ENCODE measurements around the gene MGMT. TPM values are rescaled to one million over a fixed set of nuclear protein-coding genes. Genes with fewer than 3 reads are reported as not detected.
A peak's percentile ranks its signal among the peaks of the same experiment; 100 is the strongest.

MGMT gene
- total RNA-seq, 1 donor from 2014 or later = 13.9 TPM

- Mint-ChIP-seq H3K27me3 (ENCODE audit: low read depth) (no peaks in the 10 kb centered on the region), H3K27ac (ENCODE audit: unreplicated experiment) (no peak overlapping the region), H3K4me3 (ENCODE audit: unreplicated experiment) (no peak overlapping the region), H3K9me3 (ENCODE audit: low read depth) (peaks cover 4% of the 10 kb centered on the region), H3K36me3 (ENCODE audit: low read depth) (no peaks in the 10 kb centered on the region), H3K4me1 (ENCODE audit: low read depth) (no peaks in the 10 kb centered on the region)
- no peak for TF ChIP-seq CTCF (IDR thresholded peaks at IDR 0.05)
- DNase-seq (ENCODE audit: low spot score) = peak; percentile 77
Observed at GRCh38 chr10:129774736-129775401, 307.8 kb downstream of the MGMT start.

- peak; percentile 72 for DNase-seq (ENCODE audit: low spot score)
- H3K4me1 Mint-ChIP-seq (ENCODE audit: low read depth) = no peaks in the 10 kb centered on the region
Observed at GRCh38 chr10:129775681-129776080, 308.6 kb downstream of the MGMT start.

GRCh38 chr10:129777687-129778086 is 310.6 kb downstream of the MGMT start:
- H3K27ac Mint-ChIP-seq (ENCODE audit: unreplicated experiment) = no peak overlapping the region
- H3K36me3 Mint-ChIP-seq (ENCODE audit: low read depth) = no peaks in the 10 kb centered on the region
- peak; percentile 88 for DNase-seq (ENCODE audit: low spot score)
- H3K9me3 Mint-ChIP-seq (ENCODE audit: low read depth) = peaks cover 4% of the 10 kb centered on the region
- no peaks in the 10 kb centered on the region for H3K4me1 Mint-ChIP-seq (ENCODE audit: low read depth)
- H3K27me3 Mint-ChIP-seq (ENCODE audit: low read depth) = no peaks in the 10 kb centered on the region
- TF ChIP-seq CTCF (IDR thresholded peaks at IDR 0.05) = no peak
- no peak overlapping the region for H3K4me3 Mint-ChIP-seq (ENCODE audit: unreplicated experiment)

More at GRCh38 chr10:129775681-129776080, 308.6 kb downstream of the MGMT start:
- Mint-ChIP-seq H3K27me3 (ENCODE audit: low read depth) (no peaks in the 10 kb centered on the region), H3K9me3 (ENCODE audit: low read depth) (peaks cover 4% of the 10 kb centered on the region), H3K27ac (ENCODE audit: unreplicated experiment) (no peak overlapping the region), H3K36me3 (ENCODE audit: low read depth) (no peaks in the 10 kb centered on the region), H3K4me3 (ENCODE audit: unreplicated experiment) (no peak overlapping the region)
- TF ChIP-seq CTCF (IDR thresholded peaks at IDR 0.05) = no peak

- Mint-ChIP-seq H3K4me1 (ENCODE audit: low read depth) (no peaks in the 10 kb centered on the region), H3K4me3 (ENCODE audit: unreplicated experiment) (no peak overlapping the region), H3K27ac (ENCODE audit: unreplicated experiment) (no peak overlapping the region), H3K27me3 (ENCODE audit: low read depth) (no peaks in the 10 kb centered on the region), H3K9me3 (ENCODE audit: low read depth) (peaks cover 4% of the 10 kb centered on the region), H3K36me3 (ENCODE audit: low read depth) (no peaks in the 10 kb centered on the region)
- TF ChIP-seq CTCF (IDR thresholded peaks at IDR 0.05) = no peak
- no peak for DNase-seq (ENCODE audit: low spot score)
Observed at GRCh38 chr10:129778571-129778970, 311.5 kb downstream of the MGMT start.

GRCh38 chr10:129779126-129780111 is 312.4 kb downstream of the MGMT start:
- Mint-ChIP-seq H3K4me3 (ENCODE audit: unreplicated experiment) (no peak overlapping the region), H3K27me3 (ENCODE audit: low read depth) (no peaks in the 10 kb centered on the region), H3K4me1 (ENCODE audit: low read depth) (no peaks in the 10 kb centered on the region), H3K27ac (ENCODE audit: unreplicated experiment) (no peak overlapping the region), H3K9me3 (ENCODE audit: low read depth) (peaks cover 4% of the 10 kb centered on the region), H3K36me3 (ENCODE audit: low read depth) (peaks cover 2% of the 10 kb centered on the region)
- no peak for DNase-seq (ENCODE audit: low spot score)
- no peak for TF ChIP-seq CTCF (IDR thresholded peaks at IDR 0.05)

Measured in chondrocyte (in vitro differentiated cells).